ENCODE results near the gene LCOR.

GRCh38 chr10:96832721-96833219 is 672 bp downstream of the LCOR start:
- TF ChIP-seq ZNF614 (CRISPR knock-in tag; IDR thresholded peaks at IDR 0.05; ENCODE audit: borderline replicate concordance) (no peak), BCL6 (CRISPR knock-in tag; IDR thresholded peaks at IDR 0.05) (no peak)
